Measurements from ENCODE around the gene ETV2. TPM values are rescaled to one million over a fixed set of nuclear protein-coding genes. Genes with fewer than 3 reads are reported as not detected.
"Not testable (repeated sequence)": the region's sequence is repeated elsewhere in the genome, so short reads cannot be mapped to it uniquely, and the experiment has no call there.

The ETV2 gene, protein sequence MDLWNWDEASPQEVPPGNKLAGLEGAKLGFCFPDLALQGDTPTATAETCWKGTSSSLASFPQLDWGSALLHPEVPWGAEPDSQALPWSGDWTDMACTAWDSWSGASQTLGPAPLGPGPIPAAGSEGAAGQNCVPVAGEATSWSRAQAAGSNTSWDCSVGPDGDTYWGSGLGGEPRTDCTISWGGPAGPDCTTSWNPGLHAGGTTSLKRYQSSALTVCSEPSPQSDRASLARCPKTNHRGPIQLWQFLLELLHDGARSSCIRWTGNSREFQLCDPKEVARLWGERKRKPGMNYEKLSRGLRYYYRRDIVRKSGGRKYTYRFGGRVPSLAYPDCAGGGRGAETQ
- 0.98 and 1.0 TPM in 2 replicates for total RNA-seq

DNA sequence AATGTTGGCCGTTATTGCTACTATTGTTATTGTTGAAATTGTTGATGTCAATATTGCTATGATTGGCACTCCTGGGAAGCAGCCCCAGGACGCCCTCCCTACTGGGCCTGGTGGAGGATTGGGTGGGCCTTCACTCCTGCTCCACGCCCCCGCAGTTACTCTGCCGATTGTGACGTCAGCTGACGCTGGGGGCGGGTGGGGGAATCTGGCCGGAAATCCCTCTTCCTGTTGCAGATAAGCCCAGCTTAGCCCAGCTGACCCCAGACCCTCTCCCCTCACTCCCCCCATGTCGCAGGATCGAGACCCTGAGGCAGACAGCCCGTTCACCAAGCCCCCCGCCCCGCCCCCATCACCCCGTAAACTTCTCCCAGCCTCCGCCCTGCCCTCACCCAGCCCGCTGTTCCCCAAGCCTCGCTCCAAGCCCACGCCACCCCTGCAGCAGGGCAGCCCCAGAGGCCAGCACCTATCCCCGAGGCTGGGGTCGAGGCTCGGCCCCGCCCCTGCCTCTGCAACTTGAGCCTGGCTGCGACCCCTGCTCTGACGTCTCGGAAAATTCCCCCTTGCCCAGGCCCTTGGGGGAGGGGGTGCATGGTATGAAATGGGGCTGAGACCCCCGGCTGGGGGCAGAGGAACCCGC lies at the start of gene ETV2:
ETV2 (plus strand) TSS at position 231 of the 637 bp plus-strand sequence. CDS start 716 bp downstream, outside the sequence.
- peak within 1 kb of the TSS; percentile 75 for H3K4me3 Mint-ChIP-seq
- DNase-seq (ENCODE audit: low spot score): peak; percentile 44
- intact Hi-C loops (cut with micrococcal nuclease): loop anchor here (10.0 kb wide), 1 partner anchor 473 kb away; the partner anchor contains the start of genes OVOL3, POLR2I and TBCB
- peak within 1 kb of the TSS; percentile 63 for H3K27ac Mint-ChIP-seq
- peaks cover 30% of the 10 kb centered on the region for H3K4me1 Mint-ChIP-seq (ENCODE audit: low read depth)
- H3K36me3 Mint-ChIP-seq (ENCODE audit: low read depth): peaks cover 10% of the 10 kb centered on the region
- no peaks in the 10 kb centered on the region for H3K27me3 Mint-ChIP-seq (ENCODE audit: insufficient read depth)
- no peaks in the 10 kb centered on the region for H3K9me3 Mint-ChIP-seq

DNA sequence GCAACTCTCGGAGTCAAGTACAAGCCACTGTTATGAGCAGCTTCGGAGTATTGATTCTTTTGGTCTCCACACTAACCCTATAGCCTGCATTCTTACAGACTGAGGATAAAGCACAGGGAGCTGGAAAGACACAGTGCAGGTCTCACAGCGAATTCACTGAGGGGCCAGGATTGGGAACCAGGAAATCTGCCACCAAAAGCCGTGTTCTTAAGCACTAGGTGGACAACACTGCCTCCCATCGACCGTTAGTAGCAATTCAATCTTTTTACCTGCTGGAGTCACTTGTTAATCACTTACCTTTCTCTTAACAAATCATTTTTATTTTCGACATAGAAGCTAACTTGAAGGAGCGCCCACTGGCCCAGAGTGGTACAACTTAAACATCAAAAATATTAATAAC lies 49.3 kb upstream of the ETV2 start:
- Mint-ChIP-seq H3K9me3 (no peaks in the 10 kb centered on the region), H3K4me3 (no peak overlapping the region), H3K27me3 (ENCODE audit: insufficient read depth) (peaks cover 4% of the 10 kb centered on the region), H3K36me3 (ENCODE audit: low read depth) (no peaks in the 10 kb centered on the region), H3K27ac (no peak overlapping the region), H3K4me1 (ENCODE audit: low read depth) (peaks cover 10% of the 10 kb centered on the region)
- intact Hi-C loops (cut with micrococcal nuclease): loop anchor here (1.0 kb wide), 3 partner anchors 43 to 240 kb away; no protein-coding TSS in a partner anchor
- DNase-seq (ENCODE audit: low spot score): no peak

GRCh38 chr19:35595026-35595425 lies 46.5 kb upstream of the ETV2 start:
- H3K36me3 Mint-ChIP-seq (ENCODE audit: low read depth); intact Hi-C loops (cut with micrococcal nuclease); H3K27me3 Mint-ChIP-seq (ENCODE audit: insufficient read depth); H3K27ac Mint-ChIP-seq; H3K4me3 Mint-ChIP-seq; DNase-seq (ENCODE audit: low spot score); H3K4me1 Mint-ChIP-seq (ENCODE audit: low read depth); H3K9me3 Mint-ChIP-seq: not testable (repeated sequence)

GRCh38 chr19:35595928-35596327 lies 45.6 kb upstream of the ETV2 start:
- DNase-seq (ENCODE audit: low spot score): no peak
- Mint-ChIP-seq H3K36me3 (ENCODE audit: low read depth) (no peaks in the 10 kb centered on the region), H3K27ac (no peak overlapping the region), H3K4me3 (no peak overlapping the region), H3K4me1 (ENCODE audit: low read depth) (peaks cover 10% of the 10 kb centered on the region), H3K9me3 (no peaks in the 10 kb centered on the region), H3K27me3 (ENCODE audit: insufficient read depth) (peaks cover 6% of the 10 kb centered on the region)
- intact Hi-C loops (cut with micrococcal nuclease): no loop called here

DNA sequence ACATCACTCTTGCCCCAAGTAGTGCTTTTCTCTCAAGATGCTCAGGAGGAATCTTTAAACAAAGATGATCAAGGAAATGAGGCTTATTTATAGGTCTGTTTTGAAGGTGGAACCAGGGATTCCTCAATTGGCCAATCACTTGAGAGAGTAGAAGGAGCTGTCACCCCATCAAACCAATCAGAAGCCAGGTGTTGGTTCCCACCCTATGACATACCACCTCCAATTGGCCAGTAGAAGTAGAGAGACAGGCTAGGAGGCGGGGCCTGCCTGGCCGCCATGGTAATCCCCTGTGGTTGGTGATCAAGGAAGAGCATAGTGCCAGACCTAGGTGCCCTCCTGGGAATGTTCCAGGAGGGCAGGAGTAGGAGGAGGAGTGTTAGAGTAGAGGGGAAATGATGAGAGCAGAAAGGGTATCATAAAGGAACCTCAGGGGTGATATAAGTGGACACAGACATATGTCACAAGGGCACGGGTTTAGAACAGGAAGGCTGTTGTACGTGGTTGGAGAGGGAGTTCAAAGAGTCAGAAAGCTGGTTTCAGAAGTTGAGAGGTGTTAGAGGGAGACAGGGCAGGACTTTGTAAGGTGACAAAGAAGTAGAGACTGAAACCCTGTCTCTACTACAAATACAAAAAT lies 45.1 kb upstream of the ETV2 start:
- intact Hi-C loops (cut with micrococcal nuclease): no loop called here

DNA sequence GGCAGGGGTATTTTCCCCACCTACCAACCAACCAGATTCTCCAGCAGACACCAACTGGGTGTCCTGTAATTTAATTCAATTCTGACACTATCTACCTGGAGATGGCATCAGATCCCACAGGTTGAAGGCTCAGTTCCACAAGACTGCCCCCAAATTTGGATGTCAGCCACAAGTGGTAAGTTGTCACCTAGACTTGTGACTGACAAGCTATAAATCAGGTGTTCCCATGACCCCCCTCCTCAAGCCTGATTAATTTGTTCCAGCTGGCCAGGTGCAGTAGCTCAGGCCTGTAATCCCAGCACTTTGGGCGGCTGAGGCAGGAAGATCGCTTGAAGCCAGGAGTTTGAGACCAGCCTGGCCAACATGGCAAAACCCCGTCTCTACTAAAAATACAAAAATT lies 39.6 kb upstream of the ETV2 start:
- no peak for DNase-seq (ENCODE audit: low spot score)
- Mint-ChIP-seq H3K27ac (no peak overlapping the region), H3K4me3 (no peak overlapping the region), H3K36me3 (ENCODE audit: low read depth) (no peaks in the 10 kb centered on the region), H3K27me3 (ENCODE audit: insufficient read depth) (peaks cover 4% of the 10 kb centered on the region), H3K9me3 (peaks cover under 1% of the 10 kb centered on the region), H3K4me1 (ENCODE audit: low read depth) (peaks cover 1% of the 10 kb centered on the region)
- intact Hi-C loops (cut with micrococcal nuclease): no loop called here

More for the DNA sequence above, 45.1 kb upstream of the ETV2 start:
- H3K27me3 Mint-ChIP-seq (ENCODE audit: insufficient read depth): peaks cover 6% of the 10 kb centered on the region
- H3K9me3 Mint-ChIP-seq: no peaks in the 10 kb centered on the region
- H3K4me1 Mint-ChIP-seq (ENCODE audit: low read depth): peaks cover 10% of the 10 kb centered on the region
- H3K4me3 Mint-ChIP-seq: no peak overlapping the region
- DNase-seq (ENCODE audit: low spot score): no peak
- peak overlapping the region; percentile 3 for H3K27ac Mint-ChIP-seq
- H3K36me3 Mint-ChIP-seq (ENCODE audit: low read depth): no peaks in the 10 kb centered on the region

- peaks cover 15% of the 10 kb centered on the region for H3K9me3 Mint-ChIP-seq
- H3K27ac Mint-ChIP-seq; H3K27me3 Mint-ChIP-seq (ENCODE audit: insufficient read depth); H3K4me1 Mint-ChIP-seq (ENCODE audit: low read depth); H3K4me3 Mint-ChIP-seq; H3K36me3 Mint-ChIP-seq (ENCODE audit: low read depth); intact Hi-C loops (cut with micrococcal nuclease); DNase-seq (ENCODE audit: low spot score): not testable (repeated sequence)
Measured at GRCh38 chr19:35604436-35604835, 37.1 kb upstream of the ETV2 start.

DNA sequence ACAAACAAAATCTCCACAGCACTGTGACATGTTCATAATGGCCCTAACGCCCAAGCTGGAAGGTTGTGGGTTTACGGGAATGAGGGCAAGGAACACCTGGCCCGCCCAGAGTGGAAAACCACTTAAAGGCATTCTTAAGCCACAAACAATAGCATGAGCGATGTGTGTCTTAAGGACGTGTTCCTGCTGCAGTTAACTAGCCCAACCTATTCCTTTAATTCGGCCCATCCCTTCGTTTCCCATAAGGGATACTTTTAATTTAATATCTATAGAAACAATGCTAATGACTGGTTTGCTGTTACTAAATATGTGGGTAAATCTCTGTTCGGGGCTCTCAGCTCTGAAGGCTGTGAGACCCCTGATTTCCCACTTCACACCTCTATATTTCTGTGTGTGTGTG lies 34.4 kb upstream of the ETV2 start:
- intact Hi-C loops (cut with micrococcal nuclease); H3K27ac Mint-ChIP-seq; H3K4me3 Mint-ChIP-seq; DNase-seq (ENCODE audit: low spot score); H3K27me3 Mint-ChIP-seq (ENCODE audit: insufficient read depth); H3K36me3 Mint-ChIP-seq (ENCODE audit: low read depth): not testable (repeated sequence)
- Mint-ChIP-seq H3K9me3 (peaks cover 15% of the 10 kb centered on the region), H3K4me1 (ENCODE audit: low read depth) (peaks cover 21% of the 10 kb centered on the region)

DNA sequence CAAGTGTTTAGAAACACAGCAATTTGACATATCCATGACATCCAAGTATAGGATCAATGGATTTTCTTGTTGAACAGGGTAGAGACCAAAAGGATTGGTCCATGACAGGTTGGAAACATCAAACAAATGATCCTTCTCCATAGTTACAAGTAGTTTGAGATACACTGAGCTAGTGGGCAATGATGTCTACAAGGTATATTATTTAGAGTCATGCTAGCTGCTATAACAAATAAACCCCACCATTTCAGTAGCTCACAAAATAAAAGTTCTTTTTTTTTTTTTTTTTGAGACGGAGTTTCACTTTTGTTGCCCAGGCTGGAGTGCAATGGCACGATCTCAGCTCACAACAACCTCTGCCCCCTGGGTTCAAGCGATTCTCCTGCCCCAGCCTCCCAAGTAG lies 33.9 kb upstream of the ETV2 start:
- peaks cover 3% of the 10 kb centered on the region for H3K27me3 Mint-ChIP-seq (ENCODE audit: insufficient read depth)
- peaks cover 25% of the 10 kb centered on the region for H3K4me1 Mint-ChIP-seq (ENCODE audit: low read depth)
- DNase-seq (ENCODE audit: low spot score): no peak
- intact Hi-C loops (cut with micrococcal nuclease): no loop called here
- no peak overlapping the region for H3K27ac Mint-ChIP-seq
- H3K4me3 Mint-ChIP-seq: no peak overlapping the region
- peaks cover 15% of the 10 kb centered on the region for H3K9me3 Mint-ChIP-seq
- H3K36me3 Mint-ChIP-seq (ENCODE audit: low read depth): peaks cover 9% of the 10 kb centered on the region

DNA sequence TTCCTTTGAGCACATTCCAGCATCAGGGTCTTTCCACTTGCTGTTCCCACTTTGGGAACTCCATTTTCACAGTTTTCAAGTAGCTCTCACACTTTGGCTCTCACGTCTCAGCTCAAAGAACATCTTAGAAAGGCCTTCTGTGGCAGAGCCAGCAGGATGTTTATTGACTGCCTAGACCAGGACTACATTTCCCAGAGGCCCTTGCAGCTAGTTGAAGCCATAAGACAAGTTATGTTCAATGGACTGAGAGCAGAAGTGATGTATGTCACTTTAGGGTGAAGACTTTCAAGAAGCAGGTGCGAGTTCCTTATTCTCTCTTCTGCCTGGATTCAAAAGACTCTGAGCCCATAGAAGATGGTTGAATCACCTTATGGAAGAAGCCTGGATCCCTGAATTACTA lies 33.3 kb upstream of the ETV2 start:
- no peak for DNase-seq (ENCODE audit: low spot score)
- Mint-ChIP-seq H3K9me3 (peaks cover 15% of the 10 kb centered on the region), H3K27me3 (ENCODE audit: insufficient read depth) (peaks cover 3% of the 10 kb centered on the region), H3K4me3 (no peak overlapping the region), H3K4me1 (ENCODE audit: low read depth) (peaks cover 25% of the 10 kb centered on the region), H3K27ac (no peak overlapping the region), H3K36me3 (ENCODE audit: low read depth) (peaks cover 9% of the 10 kb centered on the region)
- intact Hi-C loops (cut with micrococcal nuclease): no loop called here

GRCh38 chr19:35609851-35610353 lies 31.6 kb upstream of the ETV2 start:
- H3K4me3 Mint-ChIP-seq: peak overlapping the region; percentile 22
- H3K27ac Mint-ChIP-seq: peak overlapping the region; percentile 73
- H3K27me3 Mint-ChIP-seq (ENCODE audit: insufficient read depth): peaks cover 3% of the 10 kb centered on the region
- peaks cover 33% of the 10 kb centered on the region for H3K4me1 Mint-ChIP-seq (ENCODE audit: low read depth)
- peaks cover 9% of the 10 kb centered on the region for H3K36me3 Mint-ChIP-seq (ENCODE audit: low read depth)
- peak; percentile 37 for DNase-seq (ENCODE audit: low spot score)
- peaks cover 15% of the 10 kb centered on the region for H3K9me3 Mint-ChIP-seq
- intact Hi-C loops (cut with micrococcal nuclease): no loop called here

- peak overlapping the region; percentile 87 for H3K4me3 Mint-ChIP-seq
- peaks cover 33% of the 10 kb centered on the region for H3K4me1 Mint-ChIP-seq (ENCODE audit: low read depth)
- no peak for DNase-seq (ENCODE audit: low spot score)
- H3K27me3 Mint-ChIP-seq (ENCODE audit: insufficient read depth): peaks cover 3% of the 10 kb centered on the region
- peaks cover 12% of the 10 kb centered on the region for H3K9me3 Mint-ChIP-seq
- intact Hi-C loops (cut with micrococcal nuclease): loop anchor here (1.0 kb wide), 4 partner anchors 16 to 67 kb away; partner anchors contain the start of genes COX6B1 and TMEM147
- peaks cover 14% of the 10 kb centered on the region for H3K36me3 Mint-ChIP-seq (ENCODE audit: low read depth)
- H3K27ac Mint-ChIP-seq: peak overlapping the region; percentile 92
Measured at GRCh38 chr19:35612224-35612558, 29.4 kb upstream of the ETV2 start.

Data from activated T-helper 1 cell treated with anti-CD3 and anti-CD28 coated beads, Interleukin-12 subunit alpha, Interleukin-12 subunit beta, Interleukin-2, Interleukin-4 antibody, amounts not matched to agents 30 ng/mL and 10 ng/mL and 1 ng/mL, durations not matched to agents 14 hours and 24 hours and 36 hours (primary cell).